Measurements from ENCODE around the gene FSD1.

Gene FSD1

GRCh38 chr19:4326215-4326836 is 21.9 kb downstream of the FSD1 start:
- no peak for TF ChIP-seq USF1 (IDR thresholded peaks at IDR 0.05)
- no peak for TF ChIP-seq TAF1 (IDR thresholded peaks at IDR 0.05; ENCODE audit: low read depth)
- TF ChIP-seq CREB1 (IDR thresholded peaks at IDR 0.05; ENCODE audit: low read depth): no peak

- TF ChIP-seq CREB1 (IDR thresholded peaks at IDR 0.05; ENCODE audit: low read depth) (no peak), TEAD4 (IDR thresholded peaks at IDR 0.05) (no peak), EGR1 (IDR thresholded peaks at IDR 0.05) (no peak), FOXM1 (IDR thresholded peaks at IDR 0.05; ENCODE audit: borderline replicate concordance, low read depth) (no peak), USF1 (IDR thresholded peaks at IDR 0.05) (no peak), ZBTB7A (IDR thresholded peaks at IDR 0.05; ENCODE audit: low read depth) (no peak), CEBPB (IDR thresholded peaks at IDR 0.05) (no peak), MAX (IDR thresholded peaks at IDR 0.05) (no peak), NFIC (IDR thresholded peaks at IDR 0.05) (no peak), EP300 (IDR thresholded peaks at IDR 0.05; ENCODE audit: borderline replicate concordance) (no peak), RAD21 (IDR thresholded peaks at IDR 0.05; ENCODE audit: low read depth) (no peak)
Observed at GRCh38 chr19:4326837-4327251, 22.4 kb downstream of the FSD1 start.

GRCh38 chr19:4327252-4327876 is 23.0 kb downstream of the FSD1 start:
- TF ChIP-seq MAX (IDR thresholded peaks at IDR 0.05) (peak; percentile 97), USF1 (IDR thresholded peaks at IDR 0.05) (peak; percentile 78), FOXM1 (IDR thresholded peaks at IDR 0.05; ENCODE audit: borderline replicate concordance, low read depth) (no peak), CREB1 (IDR thresholded peaks at IDR 0.05; ENCODE audit: low read depth) (no peak), TAF1 (IDR thresholded peaks at IDR 0.05; ENCODE audit: low read depth) (0 out of 2 replicates have a peak, but pooled peaks have one; percentile 41), TEAD4 (IDR thresholded peaks at IDR 0.05) (no peak), CEBPB (IDR thresholded peaks at IDR 0.05) (0 out of 2 replicates have a peak, but pooled peaks have one; percentile 4), REST (IDR thresholded peaks at IDR 0.05; ENCODE audit: low read depth) (no peak), TCF12 (IDR thresholded peaks at IDR 0.05; ENCODE audit: low read depth) (0 out of 2 replicates have a peak, but pooled peaks have one; percentile 11), NFIC (IDR thresholded peaks at IDR 0.05) (peak; percentile 52; the same call in 1 of the 2 replicates), EGR1 (IDR thresholded peaks at IDR 0.05) (no peak), YY1 (IDR thresholded peaks at IDR 0.05; ENCODE audit: low read depth) (no peak), RAD21 (IDR thresholded peaks at IDR 0.05; ENCODE audit: low read depth) (no peak), EP300 (IDR thresholded peaks at IDR 0.05; ENCODE audit: borderline replicate concordance) (no peak), ZBTB7A (IDR thresholded peaks at IDR 0.05; ENCODE audit: low read depth) (peak; percentile 66; the same call in 1 of the 2 replicates)

GRCh38 chr19:4327877-4328242 is 23.5 kb downstream of the FSD1 start:
- TF ChIP-seq NFIC (IDR thresholded peaks at IDR 0.05): 0 out of 2 replicates have a peak, but pooled peaks have one; percentile 5
- TF ChIP-seq CEBPB (IDR thresholded peaks at IDR 0.05): no peak

- 0 out of 2 replicates have a peak, but pooled peaks have one; percentile 29 for TF ChIP-seq ZBTB7A (IDR thresholded peaks at IDR 0.05; ENCODE audit: low read depth)
- TF ChIP-seq EGR1 (IDR thresholded peaks at IDR 0.05): peak; percentile 48; the same call in 1 of the 2 replicates
- no peak for TF ChIP-seq TEAD4 (IDR thresholded peaks at IDR 0.05)
- TF ChIP-seq RAD21 (IDR thresholded peaks at IDR 0.05; ENCODE audit: low read depth): no peak
- no peak for TF ChIP-seq EP300 (IDR thresholded peaks at IDR 0.05; ENCODE audit: borderline replicate concordance)
- TF ChIP-seq TAF1 (IDR thresholded peaks at IDR 0.05; ENCODE audit: low read depth): no peak
- 0 out of 2 replicates have a peak, but pooled peaks have one; percentile 19 for TF ChIP-seq USF1 (IDR thresholded peaks at IDR 0.05)
- TF ChIP-seq MAX (IDR thresholded peaks at IDR 0.05): peak; percentile 99
Observed at GRCh38 chr19:4328243-4328990, 24.0 kb downstream of the FSD1 start.

- TF ChIP-seq CEBPB (IDR thresholded peaks at IDR 0.05): no peak
- TF ChIP-seq CREB1 (IDR thresholded peaks at IDR 0.05; ENCODE audit: low read depth): no peak
- no peak for TF ChIP-seq NFIC (IDR thresholded peaks at IDR 0.05)
- TF ChIP-seq REST (IDR thresholded peaks at IDR 0.05; ENCODE audit: low read depth): no peak
- no peak for TF ChIP-seq EGR1 (IDR thresholded peaks at IDR 0.05)
- no peak for TF ChIP-seq YY1 (IDR thresholded peaks at IDR 0.05; ENCODE audit: low read depth)
- no peak for TF ChIP-seq EP300 (IDR thresholded peaks at IDR 0.05; ENCODE audit: borderline replicate concordance)
- TF ChIP-seq ZBTB7A (IDR thresholded peaks at IDR 0.05; ENCODE audit: low read depth): no peak
- no peak for TF ChIP-seq TEAD4 (IDR thresholded peaks at IDR 0.05)
- TF ChIP-seq TCF12 (IDR thresholded peaks at IDR 0.05; ENCODE audit: low read depth): no peak
- no peak for TF ChIP-seq TAF1 (IDR thresholded peaks at IDR 0.05; ENCODE audit: low read depth)
- no peak for TF ChIP-seq USF1 (IDR thresholded peaks at IDR 0.05)
- TF ChIP-seq MAX (IDR thresholded peaks at IDR 0.05): no peak
- TF ChIP-seq FOXM1 (IDR thresholded peaks at IDR 0.05; ENCODE audit: borderline replicate concordance, low read depth): no peak
Observed at GRCh38 chr19:4329858-4330257, 25.5 kb downstream of the FSD1 start.

Measured in Ishikawa (cell line).